NCI-H2227 treated with DMSO at 0.1 percent for 48 hours (cell line): Measurements from ENCODE around the gene KRTAP19-4.
"Not testable (repeated sequence)": the region's sequence is repeated elsewhere in the genome, so short reads cannot be mapped to it uniquely, and the experiment has no call there.

Experiments used
- DNase-seq: peaks from one replicate; lab custom pipeline; 2025; lab: John Stamatoyannopoulos, UW

The KRTAP19-4 gene

GRCh38 chr21:30497065-30497464 lies at the start of gene KRTAP19-4:
TSS of gene KRTAP19-4 (minus strand) at chr21:30497165. CDS start at chr21:30497110, 55 bp downstream.
- DNase-seq = no peak

GRCh38 chr21:30541764-30542163 lies 44.8 kb upstream of the KRTAP19-4 start, which contains the start of gene KRTAP19-6:
TSS of gene KRTAP19-6 (minus strand) at chr21:30541864. CDS start at chr21:30541833, 31 bp downstream.
- no peak for DNase-seq

GRCh38 chr21:30518876-30519275 lies 21.9 kb upstream of the KRTAP19-4 start:
- no peak for DNase-seq

GRCh38 chr21:30515681-30516080 lies 18.7 kb upstream of the KRTAP19-4 start:
- no peak for DNase-seq

GRCh38 chr21:30505621-30506205 lies 8.7 kb upstream of the KRTAP19-4 start:
- DNase-seq = not testable (repeated sequence)

- no peak for DNase-seq
Observed at GRCh38 chr21:30502041-30502440, 5.1 kb upstream of the KRTAP19-4 start, which contains the start of gene KRTAP19-5. TSS of gene KRTAP19-5 (minus strand) at chr21:30502141. CDS start at chr21:30502090, 51 bp downstream.

GRCh38 chr21:30491963-30492428 lies 5.0 kb downstream of the KRTAP19-4 start, which contains the start of gene KRTAP19-3:
TSS of gene KRTAP19-3 (minus strand) at chr21:30492013. CDS start at chr21:30491957, 56 bp downstream.
- DNase-seq = no peak

- DNase-seq = no peak
Observed at GRCh38 chr21:30487336-30487735, 9.6 kb downstream of the KRTAP19-4 start, which contains the start of gene KRTAP19-2. TSS of gene KRTAP19-2 (minus strand) at chr21:30487436. CDS start at chr21:30487348, 88 bp downstream.

- no peak for DNase-seq
Observed at GRCh38 chr21:30486180-30486579, 10.8 kb downstream of the KRTAP19-4 start.

- DNase-seq = no peak
Observed at GRCh38 chr21:30482130-30482529, 14.8 kb downstream of the KRTAP19-4 start.

- no peak for DNase-seq
Observed at GRCh38 chr21:30480145-30480544, 16.8 kb downstream of the KRTAP19-4 start, which contains the start of gene KRTAP19-1. TSS of gene KRTAP19-1 (minus strand) at chr21:30480367. CDS start at chr21:30480317, 50 bp downstream.

GRCh38 chr21:30479259-30479658 lies 17.7 kb downstream of the KRTAP19-4 start:
- no peak for DNase-seq

GRCh38 chr21:30478004-30478403 lies 19.0 kb downstream of the KRTAP19-4 start:
- DNase-seq = no peak

GRCh38 chr21:30468900-30469714 lies 27.9 kb downstream of the KRTAP19-4 start:
- DNase-seq = no peak

GRCh38 chr21:30463713-30464112 lies 33.3 kb downstream of the KRTAP19-4 start:
- no peak for DNase-seq

- no peak for DNase-seq
Observed at GRCh38 chr21:30448514-30448913, 48.5 kb downstream of the KRTAP19-4 start.

- no peak for DNase-seq
Observed at GRCh38 chr21:30447056-30447455, 49.9 kb downstream of the KRTAP19-4 start.
